ENCODE results near the gene HDHD3. TPM values are rescaled to one million over a fixed set of nuclear protein-coding genes. Genes with fewer than 3 reads are reported as not detected.
"Not testable (repeated sequence)": the region's sequence is repeated elsewhere in the genome, so short reads cannot be mapped to it uniquely, and the experiment has no call there.

The HDHD3 gene
- total RNA-seq, 4 donors from 2014 or later: 12.6 to 30.6 (median 16.7) TPM

GRCh38 chr9:113389451-113389850 is 12.7 kb upstream of the HDHD3 start:
- ATAC-seq (ENCODE audit: low FRiP score): no peak
- TF ChIP-seq CTCF (IDR thresholded peaks at IDR 0.05): no peak
- DNase-seq (ENCODE audit: low spot score): no peak

- no peak for TF ChIP-seq CTCF (IDR thresholded peaks at IDR 0.05)
- no peak for DNase-seq (ENCODE audit: low spot score)
- no peak for ATAC-seq (ENCODE audit: low FRiP score)
Observed at GRCh38 chr9:113388833-113389232, 12.0 kb upstream of the HDHD3 start.

GRCh38 chr9:113387560-113388230 is 10.9 kb upstream of the HDHD3 start:
- no peak for DNase-seq (ENCODE audit: low spot score)
- no peak for TF ChIP-seq CTCF (IDR thresholded peaks at IDR 0.05)
- ATAC-seq (ENCODE audit: low FRiP score): no peak

DNA sequence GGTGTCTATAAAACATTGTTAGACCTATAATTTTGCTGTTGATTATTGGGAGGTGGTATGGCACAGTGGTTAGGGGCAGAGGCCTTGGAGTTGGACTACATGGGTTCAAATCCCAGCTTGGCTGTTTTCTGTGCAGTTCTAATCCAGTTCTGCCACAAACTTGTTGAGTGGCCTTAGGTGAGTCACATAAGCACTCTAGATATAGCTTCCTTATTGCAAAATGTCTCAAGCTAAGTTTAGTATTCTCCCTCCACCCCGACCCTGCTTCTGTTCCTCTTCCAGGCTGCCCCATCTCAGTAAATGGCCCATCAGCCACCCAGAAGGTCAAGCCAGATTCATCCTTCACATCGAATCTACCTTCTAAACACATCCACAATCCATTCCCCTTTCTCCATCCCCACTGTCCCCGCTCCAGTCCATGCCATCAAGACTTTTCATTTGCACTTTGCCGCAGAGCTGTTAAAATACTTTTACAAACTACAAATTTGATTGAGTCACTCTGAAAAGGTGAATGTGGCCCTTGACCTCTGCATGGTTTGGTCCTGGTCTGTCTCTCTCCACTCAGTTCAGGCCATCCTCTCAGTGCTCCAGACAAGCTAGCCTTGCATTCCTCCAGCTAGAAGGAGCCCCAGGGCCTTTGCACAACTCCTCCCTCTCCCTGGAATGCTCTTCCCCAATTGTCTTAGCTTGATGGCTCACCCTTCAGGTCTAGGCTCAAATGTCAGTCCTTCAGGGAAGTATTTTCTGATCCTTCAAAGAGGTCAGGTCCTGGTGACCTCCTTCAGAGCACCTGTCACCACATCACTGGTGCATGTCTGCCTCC is 10.0 kb upstream of the HDHD3 start:
- ATAC-seq (ENCODE audit: low FRiP score) (no peak), DNase-seq (ENCODE audit: low spot score) (no peak)
- TF ChIP-seq CTCF (IDR thresholded peaks at IDR 0.05): no peak

- ATAC-seq (ENCODE audit: low FRiP score) (no peak), DNase-seq (ENCODE audit: low spot score) (no peak)
- no peak for TF ChIP-seq CTCF (IDR thresholded peaks at IDR 0.05)
Observed at GRCh38 chr9:113381909-113382411, 5.2 kb upstream of the HDHD3 start.

- not testable (repeated sequence) for DNase-seq (ENCODE audit: low spot score); ATAC-seq (ENCODE audit: low FRiP score)
Observed at GRCh38 chr9:113381441-113381840, 4.7 kb upstream of the HDHD3 start.

DNA sequence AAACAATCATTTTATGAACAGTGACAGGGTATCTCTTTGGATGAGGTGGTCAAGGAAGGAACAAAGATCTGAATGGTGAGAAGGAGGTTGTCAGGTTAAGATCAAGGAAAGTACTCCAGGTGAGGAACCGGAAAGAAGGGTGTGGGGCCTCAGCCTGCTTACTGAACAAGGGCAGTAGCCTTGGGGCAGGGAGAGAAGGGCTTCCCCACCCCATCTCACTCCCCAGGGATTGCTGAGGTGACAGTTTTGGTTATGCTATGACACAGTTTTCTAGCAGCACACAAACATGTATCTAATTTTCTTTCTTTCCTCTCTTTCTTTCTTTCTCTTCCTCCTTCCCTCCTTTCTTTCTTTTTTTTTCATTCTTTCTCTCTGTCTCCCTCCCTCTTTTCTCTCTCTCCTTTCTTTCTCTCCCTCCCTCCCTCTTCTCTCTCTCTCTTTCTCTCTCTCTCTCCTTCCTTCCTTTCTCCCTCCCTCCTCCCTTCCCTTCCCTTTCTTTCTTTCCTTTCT is 4.1 kb upstream of the HDHD3 start:
- DNase-seq (ENCODE audit: low spot score) (no peak), ATAC-seq (ENCODE audit: low FRiP score) (no peak)
- no peak for TF ChIP-seq CTCF (IDR thresholded peaks at IDR 0.05)

DNA sequence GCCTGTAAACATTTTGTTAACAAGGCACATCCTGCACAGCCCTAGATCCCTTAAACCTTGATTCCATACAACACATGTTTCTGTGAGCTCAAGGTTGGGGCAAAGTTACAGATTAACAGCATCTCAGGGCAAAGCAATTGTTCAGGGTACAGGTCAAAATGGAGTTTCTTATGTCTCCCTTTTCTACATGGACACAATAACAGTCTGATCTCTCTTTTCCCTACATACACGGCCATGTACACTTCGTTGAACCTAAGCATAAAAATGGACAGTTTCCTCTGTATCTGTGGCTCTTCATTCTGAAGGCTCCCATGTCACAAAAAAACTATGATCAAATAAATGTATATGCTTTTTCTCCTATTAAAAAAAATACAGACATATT is 3.0 kb upstream of the HDHD3 start:
- DNase-seq (ENCODE audit: low spot score); ATAC-seq (ENCODE audit: low FRiP score): not testable (repeated sequence)

DNA sequence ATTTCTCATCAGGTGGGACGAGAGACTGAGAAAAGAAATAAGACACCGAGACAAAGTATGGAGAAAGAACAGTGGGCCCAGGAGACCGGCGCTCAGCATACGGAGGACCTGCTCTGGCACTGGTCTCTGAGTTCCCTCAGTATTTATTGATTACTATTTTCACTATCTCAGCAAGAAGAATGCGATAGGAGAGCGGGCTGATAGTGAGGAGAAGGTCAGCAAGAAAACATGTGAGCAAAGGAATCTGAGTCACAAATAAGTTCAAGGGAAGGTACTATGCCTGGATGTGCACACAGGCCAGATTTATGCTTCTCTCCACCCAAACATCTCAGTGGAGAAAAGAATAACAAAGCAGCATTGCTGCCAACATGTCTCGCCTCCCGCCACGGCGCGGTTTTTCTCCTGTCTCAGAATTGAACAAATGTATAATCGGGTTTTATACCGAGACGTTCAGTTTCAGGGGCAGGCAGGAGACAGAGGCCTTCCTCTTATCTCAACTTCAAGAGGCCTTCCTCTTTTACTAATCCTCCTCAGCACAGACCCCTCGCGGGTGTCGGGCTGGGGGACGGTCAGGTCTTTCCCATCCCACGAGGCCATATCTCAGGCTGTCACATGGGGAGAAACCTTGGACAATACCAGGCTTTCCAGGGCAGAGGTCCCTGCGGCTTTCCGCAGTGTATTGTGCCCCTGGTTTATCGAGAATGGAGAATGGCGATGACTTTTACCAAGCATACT is 2.5 kb upstream of the HDHD3 start:
- not testable (repeated sequence) for ATAC-seq (ENCODE audit: low FRiP score); DNase-seq (ENCODE audit: low spot score)

All from omental fat pad (tissue), 4 donors.